Keratinocyte (primary cell): ENCODE measurements around the gene N4BP2.

Experiments used
- EZH2 ChIP-seq: IDR thresholded peaks from one replicate; pipeline ENCODE4 v1.6.1; 2012; ENCODE audit warnings: inconsistent platforms, mild to moderate bottlenecking, low read length, moderate library complexity
- TF ChIP-seq, protein P1 (sequence below), 3 experiments: IDR thresholded peaks in 1 of 3; conservative IDR thresholded peaks in 1 of 3; optimal IDR thresholded peaks in 1 of 3; 2 replicates in 2 of 3; 3 replicates in 1 of 3; pipeline versions ENCODE3 to v1.5.1; 2011; ENCODE audit warnings: low read length in 3 of 3, mild to moderate bottlenecking in 3 of 3, moderate library complexity in 2 of 3, control low read depth in 1 of 3, inconsistent platforms in 1 of 3; ENCODE audit not compliant: insufficient read depth in 2 of 3; ENCODE audit errors: extremely low read depth in 1 of 3

DNA sequence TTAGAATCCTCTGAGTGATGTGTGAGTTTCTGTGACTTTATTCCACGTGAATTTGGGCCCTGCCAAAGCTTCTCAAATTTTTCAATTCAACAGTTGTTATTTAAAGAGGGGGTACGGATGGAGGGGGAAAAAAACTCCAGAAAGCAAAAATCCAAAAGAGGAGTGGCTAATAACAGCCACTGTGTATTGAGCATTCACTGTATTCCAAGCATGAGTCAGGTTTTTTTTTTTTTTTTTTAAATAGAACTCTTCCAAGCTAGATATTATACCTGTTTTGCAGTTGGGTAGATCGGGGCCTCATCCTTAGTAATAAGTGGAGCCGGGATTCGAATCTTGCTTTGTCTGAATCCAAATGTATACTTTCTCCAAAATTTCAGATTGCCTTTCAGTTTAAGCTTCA, 133.8 kb downstream of the N4BP2 start:
- TF ChIP-seq, protein P1, sequence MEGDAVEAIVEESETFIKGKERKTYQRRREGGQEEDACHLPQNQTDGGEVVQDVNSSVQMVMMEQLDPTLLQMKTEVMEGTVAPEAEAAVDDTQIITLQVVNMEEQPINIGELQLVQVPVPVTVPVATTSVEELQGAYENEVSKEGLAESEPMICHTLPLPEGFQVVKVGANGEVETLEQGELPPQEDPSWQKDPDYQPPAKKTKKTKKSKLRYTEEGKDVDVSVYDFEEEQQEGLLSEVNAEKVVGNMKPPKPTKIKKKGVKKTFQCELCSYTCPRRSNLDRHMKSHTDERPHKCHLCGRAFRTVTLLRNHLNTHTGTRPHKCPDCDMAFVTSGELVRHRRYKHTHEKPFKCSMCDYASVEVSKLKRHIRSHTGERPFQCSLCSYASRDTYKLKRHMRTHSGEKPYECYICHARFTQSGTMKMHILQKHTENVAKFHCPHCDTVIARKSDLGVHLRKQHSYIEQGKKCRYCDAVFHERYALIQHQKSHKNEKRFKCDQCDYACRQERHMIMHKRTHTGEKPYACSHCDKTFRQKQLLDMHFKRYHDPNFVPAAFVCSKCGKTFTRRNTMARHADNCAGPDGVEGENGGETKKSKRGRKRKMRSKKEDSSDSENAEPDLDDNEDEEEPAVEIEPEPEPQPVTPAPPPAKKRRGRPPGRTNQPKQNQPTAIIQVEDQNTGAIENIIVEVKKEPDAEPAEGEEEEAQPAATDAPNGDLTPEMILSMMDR (optimal IDR thresholded peaks at IDR 0.05 in 1 of 3, IDR thresholded peaks at IDR 0.05 in 1 of 3, conservative IDR thresholded peaks at IDR 0.05 in 1 of 3; ENCODE audit: extremely low read depth in 1 of 3, insufficient read depth in 2 of 3, low read length in 3 of 3), result no peak
- no peak for TF ChIP-seq EZH2
